SK-N-DZ (cell line): Measurements from ENCODE around the gene TMTC2.
"Not testable (repeated sequence)": the region's sequence is repeated elsewhere in the genome, so short reads cannot be mapped to it uniquely, and the experiment has no call there.

Source experiments
- DNase-seq: peaks from one replicate; pipeline ENCODE4 v3.0.0-alpha.2; 2015; ENCODE audit warnings: low spot score

TMTC2 gene

GRCh38 chr12:82787016-82787415 lies 100.3 kb downstream of the TMTC2 start:
- no peak for DNase-seq

DNA sequence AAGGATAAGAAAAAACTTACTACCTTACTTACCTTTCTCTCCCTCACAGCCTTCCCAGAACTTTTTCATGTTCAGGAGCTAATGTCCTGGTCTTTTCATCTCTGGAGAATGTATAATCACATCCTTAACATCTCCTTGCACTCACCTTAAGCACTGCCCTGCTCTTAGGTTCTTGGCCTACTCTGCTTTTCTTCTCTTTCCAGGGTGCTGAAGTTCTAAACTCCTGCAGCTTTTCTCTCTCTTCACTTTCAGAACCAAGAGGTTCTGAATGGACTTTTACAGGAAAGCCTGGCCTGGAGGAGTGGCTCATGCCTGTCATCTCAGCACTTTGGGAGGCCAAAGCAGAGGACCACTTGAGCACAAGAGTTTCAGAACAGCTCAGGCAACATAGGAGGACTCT lies 101.9 kb downstream of the TMTC2 start:
- DNase-seq = no peak

DNA sequence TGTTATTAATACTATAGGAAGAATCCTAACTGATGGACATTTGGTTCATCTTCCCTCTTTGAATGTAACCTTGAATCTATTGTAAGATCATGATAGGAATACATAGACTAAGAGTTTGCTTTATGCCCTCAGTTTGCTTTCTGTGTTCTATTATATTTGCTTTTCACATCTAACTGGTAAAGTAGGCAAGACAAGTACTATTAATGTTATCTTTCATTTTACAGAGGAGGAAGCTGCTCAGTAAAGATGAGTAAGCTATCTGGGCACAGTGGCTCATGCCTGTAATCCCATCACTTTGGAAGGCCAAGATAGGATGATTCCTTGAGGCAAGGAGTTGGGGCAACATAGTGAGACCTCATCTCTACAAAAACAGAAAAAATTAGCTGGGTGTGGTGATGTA lies 103.0 kb downstream of the TMTC2 start:
- DNase-seq = no peak

- no peak for DNase-seq
Observed at GRCh38 chr12:82793751-82794281, 107.1 kb downstream of the TMTC2 start.

GRCh38 chr12:82797480-82797879 lies 110.8 kb downstream of the TMTC2 start:
- DNase-seq = no peak

DNA sequence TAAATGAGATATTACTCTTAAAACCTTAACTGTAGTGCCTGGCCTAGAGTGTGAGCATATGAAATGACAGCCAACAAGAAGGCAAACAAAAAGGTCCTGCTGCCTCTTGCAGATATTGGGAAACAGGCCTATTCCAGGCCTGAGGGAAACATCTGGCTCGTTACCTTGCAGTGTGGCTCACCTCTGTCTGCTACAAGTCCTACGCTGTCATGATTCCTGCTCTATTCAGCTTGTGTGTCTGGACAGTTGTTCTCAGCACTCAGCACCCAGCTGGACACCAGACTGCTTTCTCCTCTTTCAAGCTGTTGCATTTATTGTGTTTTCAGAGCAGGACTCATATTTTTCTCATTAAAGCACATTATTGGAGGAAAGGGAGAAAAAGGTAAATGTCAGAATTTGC lies 113.5 kb downstream of the TMTC2 start:
- DNase-seq = no peak

DNA sequence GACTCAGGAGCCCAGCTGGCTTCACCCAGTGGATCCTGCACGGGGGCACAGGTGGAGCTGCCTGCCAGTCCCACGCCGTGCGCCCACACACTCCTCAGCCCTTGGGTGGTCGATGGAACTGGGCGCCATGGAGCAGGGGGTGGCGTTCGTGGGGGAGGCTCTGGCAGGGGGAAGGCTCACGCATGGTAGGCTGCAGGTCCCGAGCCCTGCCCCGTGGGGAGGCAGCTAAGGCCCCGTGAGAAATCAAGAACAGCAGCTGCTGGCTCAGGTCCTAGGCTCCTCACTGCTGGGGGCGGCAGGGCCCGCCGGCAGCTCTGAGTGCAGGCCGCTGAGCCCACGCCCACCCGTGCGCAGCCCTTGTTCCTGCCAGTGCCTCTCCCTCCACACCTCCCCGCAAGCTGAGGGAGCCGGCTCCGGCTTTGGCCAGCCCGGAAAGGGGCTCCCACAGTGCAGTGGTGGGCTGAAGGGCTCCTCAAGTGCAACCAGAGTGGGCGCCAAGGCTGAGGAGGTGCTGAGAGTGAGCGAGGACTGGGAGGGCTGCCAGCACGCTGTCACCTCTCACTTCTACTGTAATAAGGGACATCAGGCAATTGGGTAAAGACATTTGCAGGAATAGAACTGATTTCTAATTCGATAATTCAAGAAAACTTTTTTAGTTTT lies 115.4 kb downstream of the TMTC2 start:
- DNase-seq = no peak

GRCh38 chr12:82803201-82803600 lies 116.5 kb downstream of the TMTC2 start:
- DNase-seq = no peak

- DNase-seq = no peak
Observed at GRCh38 chr12:82804601-82805000, 117.9 kb downstream of the TMTC2 start.

DNA sequence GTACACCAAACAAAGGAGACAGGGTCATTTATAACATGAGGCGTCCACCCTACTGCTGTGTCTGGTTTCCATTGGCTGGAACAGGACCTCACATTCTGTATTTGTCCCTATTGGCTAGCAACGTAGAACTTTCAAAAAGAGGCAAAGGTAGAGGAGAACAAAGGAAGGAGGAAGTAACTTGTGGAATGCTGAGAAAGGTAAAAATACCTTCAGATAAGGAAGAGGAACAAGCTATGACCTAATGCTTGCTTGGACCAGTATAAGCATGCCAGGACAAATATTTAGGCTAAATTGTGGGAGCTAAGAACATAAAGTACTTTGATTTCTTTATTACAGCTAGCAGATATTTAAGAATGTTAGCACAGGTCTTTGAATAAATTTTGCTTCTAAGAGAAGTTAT lies 118.3 kb downstream of the TMTC2 start:
- not testable (repeated sequence) for DNase-seq

DNA sequence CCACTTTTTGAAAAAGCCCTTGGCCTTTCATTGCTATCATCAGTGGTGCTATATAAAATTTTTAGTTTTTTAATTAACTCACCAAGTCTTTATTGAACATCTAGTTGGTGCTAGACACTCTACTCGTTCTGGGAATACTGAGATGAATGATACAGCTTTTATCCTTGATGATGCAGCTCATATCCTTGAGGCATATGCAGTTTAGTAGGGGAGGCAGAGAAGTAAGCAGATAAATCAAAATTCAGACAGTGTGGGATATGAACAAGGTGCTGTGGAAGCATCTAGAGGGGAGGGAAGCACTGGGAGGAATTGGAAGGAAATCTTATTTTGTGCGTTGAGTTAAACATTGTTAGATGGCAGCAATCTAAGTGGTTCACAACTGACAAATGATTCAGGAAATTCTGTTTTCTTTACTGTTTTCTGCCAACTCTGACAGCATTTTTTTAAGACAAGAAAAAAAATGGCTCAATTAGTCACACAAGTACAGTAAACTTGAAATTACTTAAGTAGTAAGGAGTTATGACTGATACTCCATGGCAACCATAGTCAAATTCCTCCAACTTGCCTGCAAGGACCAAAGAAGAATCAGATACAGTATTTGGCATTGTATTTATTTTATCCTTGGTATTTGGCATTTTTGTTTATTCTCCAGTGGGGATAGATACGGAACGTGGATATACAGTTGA lies 119.2 kb downstream of the TMTC2 start:
- no peak for DNase-seq

DNA sequence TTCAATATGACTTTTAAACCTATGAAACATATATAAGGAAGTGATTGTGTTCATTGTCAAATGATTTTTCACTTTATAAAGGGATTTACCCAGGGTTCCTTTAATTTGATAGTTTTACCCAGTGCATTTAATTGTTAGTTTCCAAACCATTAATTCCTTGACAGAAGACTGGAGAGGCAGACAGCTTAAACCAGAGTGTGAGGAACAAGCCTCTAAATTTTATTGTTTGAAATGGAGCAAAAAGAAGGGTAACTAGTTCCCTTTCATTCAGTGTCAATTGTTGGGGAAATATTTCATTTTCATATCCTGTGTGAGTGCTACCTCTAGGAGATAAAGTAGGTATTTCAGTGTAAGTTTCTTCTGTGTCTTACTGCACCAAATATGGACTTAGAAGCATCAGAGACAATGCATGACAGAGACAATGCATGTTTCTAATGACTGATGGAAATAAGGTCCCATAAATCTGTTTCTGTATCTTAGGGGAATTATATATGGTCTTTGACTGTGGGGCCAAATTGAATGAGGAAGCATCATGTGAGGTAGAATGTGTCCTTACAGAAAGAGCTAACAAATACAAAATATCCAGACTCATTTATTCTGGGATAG lies 120.5 kb downstream of the TMTC2 start:
- DNase-seq = no peak

GRCh38 chr12:82810568-82810967 lies 123.9 kb downstream of the TMTC2 start:
- peak; percentile 6 for DNase-seq

DNA sequence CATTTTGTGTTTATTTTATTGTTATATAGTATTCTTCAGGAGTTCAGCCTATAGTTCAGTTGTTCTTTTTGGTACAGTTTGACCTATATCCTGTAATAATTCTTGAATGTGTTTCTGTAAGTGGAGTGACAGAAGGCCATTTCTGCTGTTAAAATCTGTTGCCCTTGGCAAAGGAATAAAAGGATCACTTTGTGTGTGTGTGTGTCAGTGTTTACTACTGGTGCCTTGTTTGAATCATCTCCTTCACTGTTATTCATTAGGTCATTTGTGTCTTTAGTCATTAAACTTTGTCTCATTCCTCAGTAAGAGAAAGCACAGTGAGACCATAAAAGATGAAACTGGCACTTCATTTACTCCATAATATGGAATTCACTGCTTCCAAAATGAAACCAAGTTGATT lies 130.7 kb downstream of the TMTC2 start:
- no peak for DNase-seq

- no peak for DNase-seq
Observed at GRCh38 chr12:82818271-82819035, 131.7 kb downstream of the TMTC2 start.

GRCh38 chr12:82826505-82826904 lies 139.8 kb downstream of the TMTC2 start:
- DNase-seq = no peak

GRCh38 chr12:82832096-82832495 lies 145.4 kb downstream of the TMTC2 start:
- DNase-seq = no peak

GRCh38 chr12:82832981-82833380 lies 146.3 kb downstream of the TMTC2 start:
- no peak for DNase-seq

- DNase-seq = no peak
Observed at GRCh38 chr12:82833481-82833880, 146.8 kb downstream of the TMTC2 start.

DNA sequence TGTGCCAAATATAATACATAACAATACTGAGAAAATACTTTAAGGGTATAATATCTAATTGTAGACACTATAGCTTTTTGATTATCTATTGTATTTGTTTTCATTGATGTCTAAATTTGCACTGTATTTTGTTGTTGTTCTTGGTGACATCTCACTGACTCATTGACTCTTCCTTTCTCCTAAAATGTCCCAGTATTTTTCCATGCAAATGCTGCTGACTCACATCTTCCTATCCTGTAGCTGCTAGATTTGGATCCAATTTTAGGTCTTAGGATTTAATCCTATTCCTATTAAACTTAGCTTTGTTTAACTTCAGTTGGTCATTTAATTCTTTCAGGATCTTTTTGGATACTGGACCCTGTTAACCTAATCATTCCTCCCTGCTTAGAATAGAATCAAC lies 148.5 kb downstream of the TMTC2 start:
- no peak for DNase-seq

DNA sequence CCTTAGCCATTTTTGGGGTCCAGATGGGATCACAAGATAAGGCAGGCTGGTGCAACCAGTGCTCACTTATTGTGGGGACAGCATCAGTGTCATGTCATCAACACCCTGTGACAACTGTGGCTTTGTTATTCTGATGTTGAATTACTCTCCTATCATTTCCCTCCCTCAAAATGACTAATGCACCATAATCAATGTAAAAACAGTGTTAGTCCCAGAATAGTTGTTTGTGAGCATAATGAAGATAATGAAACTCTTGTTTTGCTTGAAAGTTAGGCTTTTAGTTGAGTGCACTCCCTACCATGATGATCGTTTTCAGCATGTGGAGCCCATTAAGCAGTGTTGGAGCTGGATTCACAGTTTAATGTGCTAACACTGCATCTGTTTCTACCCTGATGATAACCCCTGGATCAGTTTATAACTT lies 151.4 kb downstream of the TMTC2 start:
- DNase-seq = no peak

GRCh38 chr12:82838827-82839226 lies 152.1 kb downstream of the TMTC2 start:
- DNase-seq = no peak
